H1 (cell line): ENCODE measurements around the gene KRTAP10-8. TPM values are rescaled to one million over a fixed set of nuclear protein-coding genes. Genes with fewer than 3 reads are reported as not detected.

Experiments
- CTCF ChIA-PET: fragments of 300-600 bp; sonication (Branson Sonifier 250); formaldehyde crosslinking; loops from one replicate; lab custom pipeline; 2021; ENCODE audit not compliant: partially characterized antibody; lab: Charles Lee
- POLR2A ChIA-PET: fragments of 300-600 bp; sonication (Branson Sonifier 250); formaldehyde crosslinking; loops from one replicate; lab custom pipeline; 2021; ENCODE audit warnings: inconsistent platforms; ENCODE audit not compliant: partially characterized antibody; lab: Charles Lee
- DNase-seq, 2 experiments: peaks; one replicate each; pipeline versions ENCODE4 v3.0.0 to v3.0.0-alpha.2; 2010 to 2022; ENCODE audit warnings: low spot score in 2 of 2, low read depth in 1 of 2, mixed read lengths in 1 of 2
- FAIRE-seq: peaks from 2 replicates; lab custom pipeline; 2011; peaks lifted over from hg19 to GRCh38; lab: Jason Lieb, UNC
- H2AFZ ChIP-seq: 2 replicates; pipeline ENCODE4 v1.8.1; 2012; ENCODE audit warnings: low read length, inconsistent platforms
- H2AK5ac ChIP-seq: 2 replicates; pipeline ENCODE4 v1.6.1; 2013; ENCODE audit warnings: low read depth, low read length
- H2BK120ac ChIP-seq: replicated peaks from 2 replicates; pipeline ENCODE3; 2013; ENCODE audit warnings: low read depth, low read length, inconsistent platforms
- H2BK12ac ChIP-seq: 2 replicates; pipeline ENCODE4 v1.6.1; 2013; ENCODE audit warnings: low read depth, low read length
- H2BK15ac ChIP-seq: 2 replicates; pipeline ENCODE4 v1.6.1; 2013; ENCODE audit warnings: low read length
- H2BK20ac ChIP-seq: 2 replicates; pipeline ENCODE4 v1.6.1; 2013; ENCODE audit warnings: low read length
- H2BK5ac ChIP-seq: 2 replicates; pipeline ENCODE4 v1.6.1; 2013; ENCODE audit warnings: low read depth, low read length
- H3K14ac ChIP-seq: 2 replicates; pipeline ENCODE4 v1.6.1; 2013; ENCODE audit warnings: inconsistent platforms; ENCODE audit not compliant: insufficient read length
- H3K18ac ChIP-seq: 2 replicates; pipeline ENCODE4 v1.6.1; 2013; ENCODE audit warnings: low read length; ENCODE audit errors: extremely low read depth
- H3K23ac ChIP-seq: 2 replicates; pipeline ENCODE4 v1.6.1; 2013; ENCODE audit warnings: inconsistent platforms; ENCODE audit not compliant: insufficient read length
- H3K23me2 ChIP-seq: 2 replicates; pipeline ENCODE4 v1.6.1; 2013; ENCODE audit warnings: low read depth, low read length
- H3K27ac ChIP-seq: 2 replicates; pipeline ENCODE4 v1.6.1; 2011; ENCODE audit warnings: low read depth, low read length, inconsistent platforms
- H3K27me3 ChIP-seq, 4 experiments: replicated peaks in 1 of 4; 1 replicate in 1 of 4; 2 replicates in 3 of 4; pipeline versions ENCODE4 v1.6.1 to v1.8.1; 2011 to 2013; ENCODE audit warnings: low read length in 3 of 4, mild to moderate bottlenecking in 3 of 4, inconsistent platforms in 2 of 4, mixed read lengths in 2 of 4, moderate library complexity in 1 of 4; ENCODE audit not compliant: control insufficient read depth in 3 of 4, insufficient read depth in 3 of 4; ENCODE audit errors: extremely low read depth in 1 of 4
- H3K36me3 ChIP-seq, 4 experiments: 2 replicates each; pipeline versions ENCODE4 v1.6.1 to v1.8.1; 2011 to 2013; ENCODE audit warnings: mild to moderate bottlenecking in 4 of 4, low read length in 3 of 4, moderate library complexity in 2 of 4, control low read depth in 1 of 4, inconsistent platforms in 1 of 4; ENCODE audit not compliant: insufficient read depth in 4 of 4, control insufficient read depth in 2 of 4
- H3K4ac ChIP-seq: replicated peaks from 2 replicates; pipeline ENCODE3; 2013; ENCODE audit warnings: low read length, low read depth, mixed read lengths, inconsistent platforms; ENCODE audit not compliant: insufficient read length
- H3K4me1 ChIP-seq, 4 experiments: replicated peaks in 1 of 4; 1 replicate in 1 of 4; 2 replicates in 3 of 4; pipeline versions ENCODE4 v1.6.1 to v1.8.1; 2011 to 2013; ENCODE audit warnings: low read length in 3 of 4, inconsistent platforms in 2 of 4, mixed read lengths in 1 of 4; ENCODE audit not compliant: insufficient read depth in 4 of 4, control insufficient read depth in 3 of 4
- H3K4me2 ChIP-seq, 2 experiments: 2 replicates each; pipeline versions ENCODE4 v1.6.1 to v1.8.1; 2011 to 2013; ENCODE audit warnings: low read depth in 2 of 2, low read length in 2 of 2, control low read depth in 1 of 2, inconsistent platforms in 1 of 2, mild to moderate bottlenecking in 1 of 2; ENCODE audit not compliant: insufficient read depth in 1 of 2
- H3K4me3 ChIP-seq, 4 experiments: fragments of 200-600, 300-600 bp in 1 of 4; sonication (generic), shearing (Covaris generic), sonication (Bioruptor Twin) in 1 of 4; 2 replicates each; pipeline versions ENCODE4 v1.5.1 to v1.8.1; 2011 to 2016; ENCODE audit warnings: low read length in 4 of 4, low read depth in 3 of 4, control low read depth in 2 of 4, inconsistent platforms in 2 of 4, mild to moderate bottlenecking in 2 of 4, mixed read lengths in 1 of 4, moderate library complexity in 1 of 4; ENCODE audit not compliant: insufficient read depth in 2 of 4; ENCODE audit errors: extremely low read depth in 1 of 4
- H3K56ac ChIP-seq: replicated peaks from 2 replicates; pipeline ENCODE3; 2013; ENCODE audit warnings: low read depth, mild to moderate bottlenecking, mixed read lengths, low read length, inconsistent platforms; ENCODE audit not compliant: insufficient read length
- H3K79me1 ChIP-seq: 2 replicates; pipeline ENCODE4 v1.6.1; 2013; ENCODE audit warnings: low read depth, low read length, control low read depth
- H3K79me2 ChIP-seq, 2 experiments: 2 replicates each; pipeline versions ENCODE4 v1.6.1 to v1.8.1; 2012 to 2013; ENCODE audit warnings: low read length in 2 of 2, mild to moderate bottlenecking in 2 of 2, inconsistent platforms in 1 of 2; ENCODE audit not compliant: insufficient read depth in 2 of 2, control insufficient read depth in 1 of 2
- H3K9ac ChIP-seq, 4 experiments: replicated peaks in 1 of 4; 1 replicate in 1 of 4; 2 replicates in 3 of 4; pipeline versions ENCODE4 v1.6.1 to v1.8.1; 2011 to 2013; ENCODE audit warnings: low read depth in 3 of 4, low read length in 3 of 4, control low read depth in 2 of 4, mild to moderate bottlenecking in 2 of 4, moderate library complexity in 2 of 4, inconsistent platforms in 1 of 4; ENCODE audit errors: extremely low read depth in 1 of 4
- H3K9me3 ChIP-seq, 2 experiments: 2 replicates each; pipeline versions ENCODE4 v1.6.1 to v1.8.1; 2012 to 2013; ENCODE audit warnings: mild to moderate bottlenecking in 2 of 2, moderate library complexity in 2 of 2, control low read depth in 1 of 2, inconsistent platforms in 1 of 2, low read depth in 1 of 2, low read length in 1 of 2, mixed read lengths in 1 of 2; ENCODE audit not compliant: insufficient read depth in 2 of 2
- H4K20me1 ChIP-seq, 2 experiments: replicated peaks in 1 of 2; 2 replicates each; pipeline versions ENCODE3 to v1.8.1; 2011 to 2013; ENCODE audit warnings: inconsistent platforms in 2 of 2, low read length in 2 of 2, mild to moderate bottlenecking in 1 of 2; ENCODE audit not compliant: insufficient read depth in 2 of 2, control insufficient read depth in 1 of 2
- H4K5ac ChIP-seq: 2 replicates; pipeline ENCODE4 v1.6.1; 2013; ENCODE audit warnings: low read length, low read depth, mixed read lengths, inconsistent platforms; ENCODE audit not compliant: insufficient read length
- H4K8ac ChIP-seq: 2 replicates; pipeline ENCODE4 v1.8.0; 2013; ENCODE audit warnings: mild to moderate bottlenecking, moderate library complexity, low read length, inconsistent platforms; ENCODE audit not compliant: insufficient read depth; ENCODE audit errors: extremely low read depth
- H4K91ac ChIP-seq: replicated peaks from 2 replicates; pipeline ENCODE3; 2013; ENCODE audit warnings: low read length, mixed read lengths, inconsistent platforms; ENCODE audit not compliant: insufficient read length
- CBX5 ChIP-seq: fragments of 300-800, 300-1000 bp; sonication (generic); IDR thresholded peaks from 2 replicates; pipeline ENCODE4 v1.7.1; 2016; ENCODE audit warnings: antibody characterized with exemption, low read length, low read depth
- EZH2 ChIP-seq: fragments of 200-600 bp; sonication (generic); IDR thresholded peaks from 2 replicates; pipeline ENCODE4 v1.7.1; 2012; ENCODE audit warnings: low read depth, mild to moderate bottlenecking, moderate library complexity, low read length, inconsistent platforms; ENCODE audit not compliant: severe bottlenecking
- GABPA ChIP-seq: IDR thresholded peaks from 2 replicates; pipeline ENCODE4 v1.6.1; 2011; ENCODE audit warnings: mild to moderate bottlenecking, low read length, moderate library complexity, borderline replicate concordance; ENCODE audit not compliant: insufficient read depth
- SIN3A ChIP-seq, 2 experiments: IDR thresholded peaks in 1 of 2; conservative IDR thresholded peaks in 1 of 2; 2 replicates each; pipeline ENCODE4 v1.6.1; 2011 to 2012; ENCODE audit warnings: low read length in 2 of 2, improper control_type of control experiment in 1 of 2, low read depth in 1 of 2, mild to moderate bottlenecking in 1 of 2
- SP4 ChIP-seq: IDR thresholded peaks from 2 replicates; pipeline ENCODE4 v1.6.1; 2012; ENCODE audit warnings: low read length, inconsistent platforms
- SRF ChIP-seq: IDR thresholded peaks from 2 replicates; pipeline ENCODE4 v1.6.1; 2011; ENCODE audit warnings: mild to moderate bottlenecking, low read depth, low read length, moderate library complexity
- ZNF274 ChIP-seq: IDR thresholded peaks from 2 replicates; pipeline ENCODE4 v1.7.0; 2012; ENCODE audit warnings: low read length, borderline replicate concordance; ENCODE audit errors: extremely low read depth
- WGBS, 2 experiments: shearing (Covaris generic) in 1 of 2; methylation state at CpG; one replicate each; pipeline versions ENCODE4 v1.1.6 to v1.1.7; 2013 to 2015; ENCODE audit warnings: low lambda C conversion rate in 2 of 2, mixed read lengths in 2 of 2, inconsistent platforms in 1 of 2, low coverage in 1 of 2, missing lambda C conversion rate in 1 of 2; ENCODE audit not compliant: insufficient replicate concordance in 2 of 2, insufficient coverage in 1 of 2, insufficient read length in 1 of 2; ENCODE audit errors: extremely low coverage in 1 of 2, missing lambda C conversion rate in 1 of 2; 5-methylcytosine and 5-hydroxymethylcytosine counted together
- polyA plus RNA-seq, 7 experiments: library from polyadenylated mRNA; depleted of rRNA in 3 of 7; stranded (reverse) in 5 of 7; unstranded in 2 of 7; fragments of >200 nt in 5 of 7; fragments of 200-250 nt in 2 of 7; gene quantifications; 1 replicate in 5 of 7; 2 replicates in 1 of 7; 4 replicates in 1 of 7; pipeline versions ENCODE4 v1.2.1 to v1.2.3, GENCODE V29; 2011 to 2013; ENCODE audit warnings: missing spikeins in 2 of 7, mixed read lengths in 2 of 7
- total RNA-seq: library from RNA; stranded (reverse); fragmentation: NEBNext Ultra II Directional; extraction: Animal tissue kit (Norgen Biotek cat#: 25700); gene quantifications from 2 replicates; pipeline ENCODE4 v1.2.1, GENCODE V29; 2021

The KRTAP10-8 gene
- total and polyA plus RNA-seq, 2 of the 8 experiments (the other 6 are each of a cell fraction or from before 2014, with no cell fraction given) = not detected

DNA sequence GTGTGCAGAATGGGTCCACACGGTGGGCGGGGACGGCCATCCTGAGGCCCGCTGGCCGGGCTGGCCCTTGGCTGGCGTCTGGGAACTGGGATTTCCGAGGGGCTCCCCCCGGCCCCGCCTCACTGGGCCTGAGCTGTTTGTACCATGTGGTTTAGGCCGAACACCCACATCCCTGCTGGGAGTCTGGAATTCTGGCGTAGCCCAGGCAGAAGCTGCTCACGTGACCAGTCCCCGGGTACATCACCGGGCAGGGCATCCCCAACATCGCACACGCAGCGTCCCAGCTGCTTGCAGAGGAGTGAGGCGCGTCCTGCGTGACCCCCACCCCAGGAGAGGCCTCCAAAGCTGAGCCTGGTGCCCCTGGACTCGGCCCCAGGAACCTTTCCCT, 9.4 kb upstream of the KRTAP10-8 start:
- H4K20me1 ChIP-seq = no peaks in the 10 kb centered on the region
- no peak overlapping the region for H3K4me2 ChIP-seq
- no peak overlapping the region for H2BK5ac ChIP-seq
- CTCF ChIA-PET = interaction anchor here (1.0 to 1.5 kb wide), 2 partner anchors 10 to 11 kb away, joined by 3 to 4 read pairs; partner anchors contain the start of gene KRTAP10-6
- TF ChIP-seq CBX5 = no peak
- TF ChIP-seq ZNF274 = no peak
- no peak for TF ChIP-seq SIN3A (conservative IDR thresholded peaks at IDR 0.05 in 1 of 2, IDR thresholded peaks at IDR 0.05 in 1 of 2; ENCODE audit: low read depth in 1 of 2, low read length in 2 of 2)
- no peak for TF ChIP-seq SP4
- TF ChIP-seq EZH2 = no peak
- no peak for TF ChIP-seq SRF
- TF ChIP-seq GABPA = no peak
- no peak overlapping the region for H3K27ac ChIP-seq
- peaks cover 0 to 6% (median 2%) of the 10 kb centered on the region in 4 experiments; a peak in 4 of 7 replicates for H3K4me1 ChIP-seq
- WGBS, 2 experiments = 73% methylated on average over 8 of the region's 21 CpGs; no CpG with 5 or more reads in 1 of the 2 experiments
- no peak overlapping the region for H3K9ac ChIP-seq
- H4K91ac ChIP-seq = no peak overlapping the region
- H2BK20ac ChIP-seq = no peak overlapping the region
- no peaks in the 10 kb centered on the region for H3K79me2 ChIP-seq
- H4K8ac ChIP-seq = no peak overlapping the region; the same call in 1 of the 2 replicates
- H2AK5ac ChIP-seq = no peak overlapping the region
- H4K5ac ChIP-seq = no peak overlapping the region
- H3K4ac ChIP-seq = no peak overlapping the region
- no peaks in the 10 kb centered on the region for H3K79me1 ChIP-seq
- POLR2A ChIA-PET = interaction anchor here (1.2 kb wide), 1 partner anchor 51 kb away, joined by 3 read pairs; the partner anchor contains the start of gene KRTAP10-2
- no peak for FAIRE-seq
- 0 out of 2 replicates have a peak overlapping the region, but pooled peaks have one; percentile 75 for H2BK12ac ChIP-seq
- H2BK15ac ChIP-seq = no peak overlapping the region
- no peak overlapping the region for H3K14ac ChIP-seq
- no peak overlapping the region for H3K18ac ChIP-seq
- DNase-seq = no peak
- H3K56ac ChIP-seq = no peak overlapping the region
- no peaks in the 10 kb centered on the region; a peak in 1 of 8 replicates for H3K36me3 ChIP-seq
- H2BK120ac ChIP-seq = no peak overlapping the region
- no peak overlapping the region for H2AFZ ChIP-seq
- H3K4me3 ChIP-seq = no peak overlapping the region
- no peak overlapping the region for H3K23ac ChIP-seq
- H3K23me2 ChIP-seq = 0 out of 2 replicates have a peak, but pooled peaks cover 2% of the 10 kb centered on the region
- peaks cover 0 to 5% of the 10 kb centered on the region in 2 experiments; a peak in 1 of 4 replicates for H3K9me3 ChIP-seq
- no peaks in the 10 kb centered on the region for H3K27me3 ChIP-seq
